Breast epithelium (tissue), 3 donors: ENCODE results near the gene OGFR.

Source experiments
- POLR2A ChIP-seq: fragments of 450-650 bp; IDR thresholded peaks from one replicate; pipeline ENCODE4 v1.6.1; 2016; ENCODE audit warnings: antibody characterized with exemption, mild to moderate bottlenecking, moderate library complexity
- TF ChIP-seq, protein P1 (sequence below), 3 donors: fragments of 450-650 bp; IDR thresholded peaks; one replicate each; pipeline ENCODE4 v1.5.1; 2016 to 2017; ENCODE audit warnings: antibody characterized with exemption in 3 of 3, mild to moderate bottlenecking in 3 of 3, moderate library complexity in 3 of 3

DNA sequence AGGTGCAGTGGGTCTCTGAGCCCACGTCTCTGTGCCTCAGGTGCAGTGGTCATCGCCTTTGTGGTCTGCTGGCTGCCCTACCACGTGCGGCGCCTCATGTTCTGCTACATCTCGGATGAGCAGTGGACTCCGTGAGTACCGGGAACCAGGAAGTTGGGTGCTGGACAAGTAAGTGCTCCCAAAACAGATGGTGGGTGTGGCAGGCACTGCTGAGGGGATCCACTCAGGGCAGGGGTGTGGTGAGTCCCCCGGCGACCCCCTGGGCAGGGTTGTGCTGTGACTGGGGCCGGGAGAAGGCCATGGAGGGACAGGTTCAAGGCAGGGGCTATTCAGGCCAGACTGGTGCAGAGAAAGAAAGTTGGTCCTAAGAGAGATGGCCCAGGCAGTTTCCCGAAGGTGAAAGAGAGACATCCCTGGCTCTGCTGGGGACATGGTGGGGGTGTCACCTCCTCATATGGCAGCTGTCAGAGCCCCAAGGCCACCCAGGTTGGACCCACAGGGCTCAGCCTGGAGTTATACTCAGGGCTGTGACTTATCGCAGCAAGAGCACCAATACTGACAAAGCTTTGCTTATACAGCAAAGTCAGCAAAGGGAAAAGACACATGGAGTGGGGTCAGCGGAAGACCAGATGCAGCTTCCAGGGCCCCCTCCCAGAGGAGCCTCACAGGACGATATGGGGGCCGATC is 46.3 kb upstream of the OGFR start:
- TF ChIP-seq POLR2A = no peak
- TF ChIP-seq, protein P1, sequence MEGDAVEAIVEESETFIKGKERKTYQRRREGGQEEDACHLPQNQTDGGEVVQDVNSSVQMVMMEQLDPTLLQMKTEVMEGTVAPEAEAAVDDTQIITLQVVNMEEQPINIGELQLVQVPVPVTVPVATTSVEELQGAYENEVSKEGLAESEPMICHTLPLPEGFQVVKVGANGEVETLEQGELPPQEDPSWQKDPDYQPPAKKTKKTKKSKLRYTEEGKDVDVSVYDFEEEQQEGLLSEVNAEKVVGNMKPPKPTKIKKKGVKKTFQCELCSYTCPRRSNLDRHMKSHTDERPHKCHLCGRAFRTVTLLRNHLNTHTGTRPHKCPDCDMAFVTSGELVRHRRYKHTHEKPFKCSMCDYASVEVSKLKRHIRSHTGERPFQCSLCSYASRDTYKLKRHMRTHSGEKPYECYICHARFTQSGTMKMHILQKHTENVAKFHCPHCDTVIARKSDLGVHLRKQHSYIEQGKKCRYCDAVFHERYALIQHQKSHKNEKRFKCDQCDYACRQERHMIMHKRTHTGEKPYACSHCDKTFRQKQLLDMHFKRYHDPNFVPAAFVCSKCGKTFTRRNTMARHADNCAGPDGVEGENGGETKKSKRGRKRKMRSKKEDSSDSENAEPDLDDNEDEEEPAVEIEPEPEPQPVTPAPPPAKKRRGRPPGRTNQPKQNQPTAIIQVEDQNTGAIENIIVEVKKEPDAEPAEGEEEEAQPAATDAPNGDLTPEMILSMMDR (IDR thresholded peaks at IDR 0.05) = no peak
